NCI-H1417 treated with DMSO at 0.1 percent for 48 hours (cell line): ENCODE results near the gene SLC10A6.
"Not testable (repeated sequence)": the region's sequence is repeated elsewhere in the genome, so short reads cannot be mapped to it uniquely, and the experiment has no call there.

Experiments used
- DNase-seq: peaks from one replicate; lab custom pipeline; 2025; lab: John Stamatoyannopoulos, UW

SLC10A6 gene

GRCh38 chr4:86848732-86849619, at the start of gene SLC10A6:
Gene SLC10A6, minus strand, starts transcription at chr4:86849384. Its CDS starts 269 bp downstream, at chr4:86849115.
- DNase-seq = no peak

GRCh38 chr4:86898562-86898961, 49.4 kb upstream of the SLC10A6 start:
- no peak for DNase-seq

DNA sequence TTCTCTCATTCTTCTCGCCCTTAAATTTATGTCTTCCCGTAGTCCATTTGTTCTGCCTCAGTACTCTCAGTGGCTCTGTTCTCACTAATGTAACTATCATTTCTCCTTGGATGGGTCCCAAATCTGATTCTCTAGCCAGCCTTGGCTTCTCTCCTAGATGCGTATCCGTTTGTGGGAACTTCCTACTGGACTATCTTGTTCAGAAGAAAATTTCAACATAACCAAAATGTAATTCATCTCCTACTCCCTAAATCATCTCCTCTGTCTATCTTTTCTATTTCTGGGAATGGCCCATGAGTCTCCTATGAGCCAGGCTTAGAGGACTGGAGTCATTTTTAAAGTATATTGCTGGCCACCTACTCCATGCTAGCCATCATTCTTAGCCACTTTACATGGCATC, 47.4 kb upstream of the SLC10A6 start:
- no peak for DNase-seq

- peak; percentile 37 for DNase-seq
These were observed 46.7 kb upstream of the SLC10A6 start for GRCh38 chr4:86895692-86896488.

GRCh38 chr4:86894455-86894854, 45.3 kb upstream of the SLC10A6 start:
- DNase-seq = no peak

DNA sequence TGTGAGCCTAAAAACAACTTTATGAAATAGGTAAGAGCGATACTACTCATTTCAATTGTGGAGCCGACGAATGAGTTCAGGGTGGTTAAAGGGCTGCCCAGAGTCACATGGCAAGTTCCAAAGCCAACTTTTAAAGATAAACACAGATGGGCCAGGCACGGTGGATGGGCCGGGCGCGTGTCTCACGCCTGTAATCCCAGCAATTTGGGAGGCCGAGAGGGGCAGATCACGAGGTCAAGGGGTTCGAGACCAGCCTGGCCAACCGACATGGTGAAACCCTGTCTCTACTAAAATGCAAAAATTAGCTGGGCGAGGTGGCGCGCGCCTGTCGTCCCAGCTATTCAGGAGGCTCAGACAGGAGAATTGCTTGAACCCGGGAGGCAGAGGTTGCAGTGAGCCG, 44.0 kb upstream of the SLC10A6 start:
- DNase-seq = no peak

DNA sequence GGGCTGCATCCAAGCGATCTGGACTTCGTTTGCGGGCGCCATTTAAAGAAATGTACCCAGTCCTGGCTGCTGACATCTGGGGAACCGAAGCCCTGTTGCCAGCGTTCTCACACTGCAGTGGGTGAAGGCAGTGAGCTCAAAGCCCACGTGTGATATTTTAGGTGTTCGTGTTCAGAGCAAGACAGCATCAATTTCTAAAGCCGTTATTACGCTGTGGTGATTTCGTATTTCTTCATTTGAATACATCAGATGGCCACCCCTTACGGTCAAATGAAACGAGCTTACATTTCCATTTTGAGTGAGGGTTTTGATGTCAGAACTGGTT, 43.4 kb upstream of the SLC10A6 start:
- DNase-seq = peak; percentile 54

- peak; percentile 54 for DNase-seq
These were observed 42.8 kb upstream of the SLC10A6 start, which contains the start of gene C4orf36 for GRCh38 chr4:86891762-86892635. Gene C4orf36, minus strand, starts transcription at chr4:86892422. Its CDS starts 902 bp downstream, at chr4:86891520.

DNA sequence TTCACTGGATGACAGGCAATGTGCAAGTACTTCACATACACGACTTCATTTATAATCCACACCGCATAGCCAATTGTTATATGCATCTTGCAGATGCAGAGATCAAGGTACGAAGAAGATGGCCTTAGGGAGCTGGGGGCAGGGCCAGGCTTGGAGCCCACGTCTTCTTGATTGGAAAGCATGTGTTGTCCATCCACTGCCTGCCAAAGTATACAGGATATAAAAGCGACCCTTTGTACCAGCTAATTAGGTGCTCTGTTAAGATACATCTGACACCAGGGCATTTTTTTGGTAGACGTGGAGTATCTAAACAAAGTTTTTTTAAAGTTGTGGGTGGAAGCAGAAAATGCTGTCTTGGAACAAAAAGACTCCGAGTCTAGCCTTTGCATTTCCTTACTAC, 41.6 kb upstream of the SLC10A6 start:
- no peak for DNase-seq

- DNase-seq = no peak
These were observed 30.5 kb upstream of the SLC10A6 start for GRCh38 chr4:86879641-86880040.

DNA sequence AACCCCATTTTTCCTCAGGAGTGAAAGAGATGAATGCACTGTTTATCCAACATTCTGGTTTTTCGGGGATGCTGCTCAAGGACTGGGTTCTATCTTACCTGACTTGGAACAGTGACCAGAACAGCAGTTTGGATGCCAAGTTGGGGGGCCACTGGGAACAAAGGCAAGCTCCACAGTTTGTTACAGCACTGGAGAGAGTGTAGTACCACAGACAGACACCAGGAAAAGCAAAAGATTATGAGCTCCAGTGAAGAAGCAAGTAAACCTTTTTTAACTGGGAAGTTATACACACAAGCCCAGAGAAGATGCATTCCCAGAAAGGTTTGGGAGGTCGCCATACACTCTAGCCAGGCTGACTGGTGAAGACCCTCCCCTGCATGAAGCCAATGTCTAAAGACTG, 29.5 kb upstream of the SLC10A6 start:
- no peak for DNase-seq

GRCh38 chr4:86876894-86877685, 27.9 kb upstream of the SLC10A6 start:
- no peak for DNase-seq

- not testable (repeated sequence) for DNase-seq
These were observed 26.3 kb upstream of the SLC10A6 start for GRCh38 chr4:86875436-86875835.

GRCh38 chr4:86872135-86872534, 23.0 kb upstream of the SLC10A6 start:
- no peak for DNase-seq

DNA sequence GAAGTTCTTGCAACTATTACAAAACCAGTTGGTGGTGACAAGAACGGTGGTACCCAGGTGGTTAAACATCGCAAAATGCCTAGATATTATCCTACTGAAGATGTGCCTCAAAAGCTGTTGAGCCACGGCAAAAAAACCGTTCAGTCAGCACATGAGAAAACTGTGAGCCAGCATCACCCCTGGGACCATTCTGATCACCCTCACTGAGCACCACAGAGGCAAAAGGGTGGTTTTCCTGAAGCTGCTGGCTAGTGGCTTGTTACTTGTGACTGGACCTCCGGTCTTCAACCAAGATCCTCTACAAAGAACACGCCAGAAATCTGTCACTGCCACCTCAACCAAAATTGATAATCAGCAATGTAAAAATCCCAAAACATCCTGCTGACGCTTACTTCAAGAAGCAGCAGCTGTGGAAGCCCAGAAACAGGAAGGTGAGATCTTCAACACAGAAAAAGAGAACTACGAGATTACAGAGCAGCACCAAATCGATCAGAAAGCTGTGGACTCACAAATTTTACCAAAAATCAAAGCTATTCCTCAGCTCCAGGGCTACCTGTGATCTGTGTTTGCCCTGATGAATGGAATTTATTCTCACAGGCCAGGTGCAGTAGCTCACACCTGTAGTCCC, 21.4 kb upstream of the SLC10A6 start:
- no peak for DNase-seq

GRCh38 chr4:86857341-86858052, 8.3 kb upstream of the SLC10A6 start:
- no peak for DNase-seq

DNA sequence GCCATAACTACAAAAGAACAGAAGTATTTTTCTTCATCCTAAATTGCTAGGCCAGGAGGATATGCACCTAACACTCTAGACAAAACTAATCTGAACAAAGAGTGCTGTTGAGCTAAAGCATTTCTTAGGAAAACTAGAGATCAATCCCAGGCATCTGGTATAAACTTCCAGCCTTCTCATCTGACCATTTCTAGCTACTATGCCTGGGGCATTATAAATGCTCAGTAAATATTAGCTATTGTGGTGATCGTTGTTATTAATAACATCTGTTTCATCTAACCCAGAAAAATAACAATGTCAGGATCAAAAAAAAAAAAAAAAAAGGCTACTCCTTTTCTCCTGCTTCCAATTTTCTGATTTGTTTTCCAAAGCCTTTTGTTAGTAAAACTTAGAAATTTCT, 7.7 kb upstream of the SLC10A6 start:
- no peak for DNase-seq

DNA sequence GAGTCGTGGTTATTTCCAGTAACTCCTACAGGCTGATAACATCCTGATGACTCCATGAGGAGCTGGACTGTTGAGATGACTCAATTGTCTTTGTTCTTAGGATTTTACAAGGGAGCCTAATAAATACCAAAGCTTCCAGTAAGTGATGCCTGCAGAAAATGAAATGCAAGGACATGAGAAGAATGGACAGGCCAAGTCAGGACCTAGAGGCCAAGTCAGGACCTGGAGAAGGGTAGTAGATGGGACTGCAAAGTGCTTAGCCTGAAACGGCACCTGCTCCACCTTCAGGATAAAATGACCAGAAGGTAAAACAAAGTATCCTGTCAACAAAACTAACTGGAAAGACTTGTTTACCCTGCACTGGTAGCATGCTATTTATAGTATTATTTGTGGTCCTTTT, 6.4 kb upstream of the SLC10A6 start:
- no peak for DNase-seq

GRCh38 chr4:86853209-86853608, 4.0 kb upstream of the SLC10A6 start:
- DNase-seq = no peak

DNA sequence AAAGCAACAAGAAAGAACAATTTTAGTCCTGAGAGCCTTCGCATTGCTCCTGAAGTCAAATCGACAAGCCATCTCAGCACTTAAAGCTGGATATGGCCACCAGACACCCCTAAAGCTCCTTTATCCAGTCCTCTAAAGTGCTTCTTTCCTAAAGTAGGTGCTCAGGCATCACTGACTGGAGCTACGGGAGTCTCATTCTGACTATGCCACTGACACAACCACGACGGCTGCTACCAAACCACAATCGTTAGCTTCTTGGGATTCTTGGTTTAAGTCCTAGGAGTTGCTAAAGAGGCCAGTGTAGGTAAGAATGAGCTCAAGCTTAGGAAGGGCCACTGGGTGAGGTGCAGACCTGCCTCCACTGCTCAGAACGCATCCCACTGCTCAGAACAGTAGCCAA, 1.0 kb downstream of the SLC10A6 start:
- DNase-seq = no peak
